HG03439 (cell line): ENCODE data around the gene KLHL12.
"Not testable (repeated sequence)": the region's sequence is repeated elsewhere in the genome, so short reads cannot be mapped to it uniquely, and the experiment has no call there.

Source experiments
- ATAC-seq: cut with Tn5 transposase; IDR thresholded peaks from one replicate; pipeline ENCODE4 v1.9.1; 2021; ENCODE audit warnings: mild to moderate bottlenecking, moderate library complexity; ENCODE audit not compliant: unreplicated experiment

The KLHL12 gene

GRCh38 chr1:202952099-202952498, 25.1 kb upstream of the KLHL12 start:
- ATAC-seq: no peak

GRCh38 chr1:202951437-202951836, 24.4 kb upstream of the KLHL12 start:
- no peak for ATAC-seq

- no peak for ATAC-seq
Observed at GRCh38 chr1:202945483-202945882, 18.4 kb upstream of the KLHL12 start.

- ATAC-seq: no peak
Observed at GRCh38 chr1:202944438-202944921, 17.4 kb upstream of the KLHL12 start.

GRCh38 chr1:202942426-202942825, 15.4 kb upstream of the KLHL12 start:
- no peak for ATAC-seq

GRCh38 chr1:202941372-202941771, 14.3 kb upstream of the KLHL12 start:
- no peak for ATAC-seq

- no peak for ATAC-seq
Observed at GRCh38 chr1:202940561-202940960, 13.5 kb upstream of the KLHL12 start.

GRCh38 chr1:202938287-202938925, 11.4 kb upstream of the KLHL12 start:
- no peak for ATAC-seq

GRCh38 chr1:202936409-202936808, 9.4 kb upstream of the KLHL12 start:
- not testable (repeated sequence) for ATAC-seq

- ATAC-seq: no peak
Observed at GRCh38 chr1:202935844-202936243, 8.8 kb upstream of the KLHL12 start.

GRCh38 chr1:202934755-202935154, 7.7 kb upstream of the KLHL12 start:
- no peak for ATAC-seq

GRCh38 chr1:202932476-202932875, 5.4 kb upstream of the KLHL12 start:
- no peak for ATAC-seq

- no peak for ATAC-seq
Observed at GRCh38 chr1:202923533-202923932, 3.5 kb downstream of the KLHL12 start.

GRCh38 chr1:202919615-202920014, 7.4 kb downstream of the KLHL12 start:
- ATAC-seq: no peak

GRCh38 chr1:202915146-202915545, 11.9 kb downstream of the KLHL12 start:
- no peak for ATAC-seq

GRCh38 chr1:202912476-202912875, 14.6 kb downstream of the KLHL12 start:
- ATAC-seq: not testable (repeated sequence)

- no peak for ATAC-seq
Observed at GRCh38 chr1:202909494-202909893, 17.5 kb downstream of the KLHL12 start.

- ATAC-seq: no peak
Observed at GRCh38 chr1:202908998-202909397, 18.0 kb downstream of the KLHL12 start.

- ATAC-seq: no peak
Observed at GRCh38 chr1:202905331-202905730, 21.7 kb downstream of the KLHL12 start.

GRCh38 chr1:202903808-202904207, 23.2 kb downstream of the KLHL12 start:
- ATAC-seq: not testable (repeated sequence)

- ATAC-seq: no peak
Observed at GRCh38 chr1:202901555-202901954, 25.5 kb downstream of the KLHL12 start.

GRCh38 chr1:202892501-202892900, 34.5 kb downstream of the KLHL12 start:
- no peak for ATAC-seq

GRCh38 chr1:202890392-202890791, 36.6 kb downstream of the KLHL12 start:
- ATAC-seq: no peak
